ENCODE results near the gene SALL4. TPM values are rescaled to one million over a fixed set of nuclear protein-coding genes. Genes with fewer than 3 reads are reported as not detected.

The SALL4 gene
- total and polyA plus RNA-seq, 2 of the 8 experiments (the other 6 are each of a cell fraction or from before 2014, with no cell fraction given) = 108 to 235 TPM

DNA sequence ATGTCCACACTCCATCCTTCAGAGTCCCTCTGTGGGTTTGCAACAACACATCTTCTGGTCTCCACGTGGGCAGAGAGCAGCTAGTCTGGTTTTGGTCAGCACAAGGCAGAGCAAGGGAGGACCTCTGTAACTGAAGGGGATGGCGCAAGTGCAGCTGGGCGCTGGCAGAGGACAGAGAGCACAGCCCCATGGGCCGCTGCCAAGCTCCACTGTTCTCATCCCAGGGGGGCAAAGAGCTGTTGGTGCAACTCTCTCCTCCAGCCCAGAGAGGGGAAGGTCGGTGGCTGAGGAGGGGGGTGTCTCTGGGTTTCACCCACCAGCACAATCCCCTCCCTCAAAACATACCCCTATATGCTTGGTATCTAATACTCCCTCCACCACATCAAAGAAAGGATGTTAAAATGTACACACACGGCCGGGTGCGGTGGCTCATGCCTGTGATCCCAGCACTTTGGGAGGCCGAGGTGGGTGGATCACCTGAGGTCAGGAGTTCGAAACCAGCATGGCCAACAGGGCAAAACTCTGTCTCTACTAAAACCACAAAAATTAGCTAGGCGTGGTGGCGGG, 43.3 kb downstream of the SALL4 start:
- WGBS, 2 experiments (ENCODE audit: extremely low coverage in 1 of 2, insufficient coverage in 1 of 2, insufficient read length in 1 of 2, insufficient replicate concordance in 2 of 2, low coverage in 1 of 2, low lambda C conversion rate in 2 of 2, missing lambda C conversion rate in 1 of 2) = 88% methylated on average over 12 of the region's 12 CpGs; no CpG with 5 or more reads in 1 of the 2 experiments
- Histone ChIP-seq H3K4me3 (ENCODE audit: extremely low read depth in 1 of 4, insufficient read depth in 2 of 4, low read depth in 3 of 4, low read length in 4 of 4) (no peak overlapping the region), H3K18ac (ENCODE audit: extremely low read depth, low read length) (no peak overlapping the region), H3K56ac (replicated peaks; ENCODE audit: insufficient read length, low read depth, low read length) (no peak overlapping the region), H2AFZ (ENCODE audit: low read length) (no peak overlapping the region), H3K79me1 (ENCODE audit: low read depth, low read length) (no peaks in the 10 kb centered on the region), H2AK5ac (ENCODE audit: low read depth, low read length) (no peak overlapping the region), H3K4ac (replicated peaks; ENCODE audit: insufficient read length, low read depth, low read length) (no peak overlapping the region), H2BK15ac (ENCODE audit: low read length) (no peak overlapping the region), H3K14ac (ENCODE audit: insufficient read length) (no peak overlapping the region), H2BK5ac (ENCODE audit: low read depth, low read length) (no peak overlapping the region), H3K23ac (ENCODE audit: insufficient read length) (no peak overlapping the region), H4K20me1 (replicated peaks in 1 of 2; ENCODE audit: control insufficient read depth in 1 of 2, insufficient read depth in 2 of 2, low read length in 2 of 2) (no peaks in the 10 kb centered on the region), H2BK20ac (ENCODE audit: low read length) (no peak overlapping the region), H3K9me3 (ENCODE audit: insufficient read depth in 2 of 2, low read depth in 1 of 2, low read length in 1 of 2) (no peaks in the 10 kb centered on the region; a peak in 1 of 4 replicates), H4K5ac (ENCODE audit: insufficient read length, low read depth, low read length) (no peak overlapping the region), H3K4me2 (ENCODE audit: insufficient read depth in 1 of 2, low read depth in 2 of 2, low read length in 2 of 2) (no peak overlapping the region), H3K23me2 (ENCODE audit: low read depth, low read length) (no peaks in the 10 kb centered on the region), H3K27me3 (replicated peaks in 1 of 4; ENCODE audit: control insufficient read depth in 3 of 4, extremely low read depth in 1 of 4, insufficient read depth in 3 of 4, low read length in 3 of 4) (no peaks in the 10 kb centered on the region), H3K36me3 (ENCODE audit: control insufficient read depth in 2 of 4, insufficient read depth in 4 of 4, low read length in 3 of 4) (no peaks in the 10 kb centered on the region), H4K91ac (replicated peaks; ENCODE audit: insufficient read length, low read length) (no peak overlapping the region), H3K27ac (ENCODE audit: low read depth, low read length) (no peak overlapping the region), H2BK12ac (ENCODE audit: low read depth, low read length) (peak overlapping the region; percentile 75; the same call in 1 of the 2 replicates), H3K79me2 (ENCODE audit: control insufficient read depth in 1 of 2, insufficient read depth in 2 of 2, low read length in 2 of 2) (no peaks in the 10 kb centered on the region), H3K4me1 (replicated peaks in 1 of 4; ENCODE audit: control insufficient read depth in 3 of 4, insufficient read depth in 4 of 4, low read length in 3 of 4) (0 out of 7 replicates have a peak, but pooled peaks cover 0 to 2% (median 0%) of the 10 kb centered on the region in 4 experiments), H3K9ac (replicated peaks in 1 of 4; ENCODE audit: extremely low read depth in 1 of 4, low read depth in 3 of 4, low read length in 3 of 4) (no peak overlapping the region), H4K8ac (ENCODE audit: extremely low read depth, insufficient read depth, low read length) (no peak overlapping the region), H2BK120ac (replicated peaks; ENCODE audit: low read depth, low read length) (no peak overlapping the region)
- CTCF ChIA-PET (ENCODE audit: partially characterized antibody) = interaction anchor here (0.6 to 1.6 kb wide), 4 partner anchors 9 to 539 kb away, joined by 3 to 5 read pairs (median 3); partner anchors contain the start of gene ATP9A
- DNase-seq (ENCODE audit: low read depth in 1 of 2, low spot score in 2 of 2) (no peak), FAIRE-seq (no peak)
- TF ChIP-seq HDAC6 (IDR thresholded peaks at IDR 0.05; ENCODE audit: low read depth, low read length) = no peak
- no peak for TF ChIP-seq KDM1A (IDR thresholded peaks at IDR 0.05; ENCODE audit: borderline replicate concordance, low read length)
- no peak for TF ChIP-seq SIRT6 (IDR thresholded peaks at IDR 0.05; ENCODE audit: low read length)
- TF ChIP-seq SIN3A (conservative IDR thresholded peaks at IDR 0.05 in 1 of 2, IDR thresholded peaks at IDR 0.05 in 1 of 2; ENCODE audit: low read depth in 1 of 2, low read length in 2 of 2) = no peak
- TF ChIP-seq RFX5 (IDR thresholded peaks at IDR 0.05; ENCODE audit: borderline replicate concordance, low read depth, low read length) = no peak
- TF ChIP-seq GABPA (IDR thresholded peaks at IDR 0.05; ENCODE audit: borderline replicate concordance, insufficient read depth, low read length) = no peak
- TF ChIP-seq, protein P1, sequence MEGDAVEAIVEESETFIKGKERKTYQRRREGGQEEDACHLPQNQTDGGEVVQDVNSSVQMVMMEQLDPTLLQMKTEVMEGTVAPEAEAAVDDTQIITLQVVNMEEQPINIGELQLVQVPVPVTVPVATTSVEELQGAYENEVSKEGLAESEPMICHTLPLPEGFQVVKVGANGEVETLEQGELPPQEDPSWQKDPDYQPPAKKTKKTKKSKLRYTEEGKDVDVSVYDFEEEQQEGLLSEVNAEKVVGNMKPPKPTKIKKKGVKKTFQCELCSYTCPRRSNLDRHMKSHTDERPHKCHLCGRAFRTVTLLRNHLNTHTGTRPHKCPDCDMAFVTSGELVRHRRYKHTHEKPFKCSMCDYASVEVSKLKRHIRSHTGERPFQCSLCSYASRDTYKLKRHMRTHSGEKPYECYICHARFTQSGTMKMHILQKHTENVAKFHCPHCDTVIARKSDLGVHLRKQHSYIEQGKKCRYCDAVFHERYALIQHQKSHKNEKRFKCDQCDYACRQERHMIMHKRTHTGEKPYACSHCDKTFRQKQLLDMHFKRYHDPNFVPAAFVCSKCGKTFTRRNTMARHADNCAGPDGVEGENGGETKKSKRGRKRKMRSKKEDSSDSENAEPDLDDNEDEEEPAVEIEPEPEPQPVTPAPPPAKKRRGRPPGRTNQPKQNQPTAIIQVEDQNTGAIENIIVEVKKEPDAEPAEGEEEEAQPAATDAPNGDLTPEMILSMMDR (IDR thresholded peaks at IDR 0.05; ENCODE audit: control extremely low read depth in 1 of 3, insufficient read depth in 1 of 3, low read depth in 1 of 3, low read length in 3 of 3) = no peak
- no peak for TF ChIP-seq BRCA1 (IDR thresholded peaks at IDR 0.05; ENCODE audit: low read depth, low read length)
- POLR2A ChIA-PET (ENCODE audit: partially characterized antibody) = no interaction called here
